ENCODE results near the gene ZMYND8. TPM values are rescaled to one million over a fixed set of nuclear protein-coding genes. Genes with fewer than 3 reads are reported as not detected.

The ZMYND8 gene
- total RNA-seq (2022) (53.1 and 77.3 TPM in 2 replicates), Bru-seq, nascent RNA (percentile 92 among the genes with signal in this experiment), BruChase-seq, experiment 1, labeled RNA remaining after a 6-hour chase (percentile 80 among the genes with signal in this experiment), BruChase-seq, experiment 2, labeled RNA remaining after a 2-hour chase (percentile 82 among the genes with signal in this experiment)
- long read RNA-seq, partial matches to known transcripts, result 18 of 45 reads
- long read RNA-seq, other reads (novel, unspliced or antisense), result 22 of 45 reads

GRCh38 chr20:47356526-47357295, at the start of gene ZMYND8:
TSS of gene ZMYND8 (minus strand) at chr20:47356699. CDS start at chr20:47356670, 29 bp downstream.
- H3K27me3 Mint-ChIP-seq (ENCODE audit: unreplicated experiment), result no peaks in the 10 kb centered on the region

GRCh38 chr20:47405775-47406325, 49.4 kb upstream of the ZMYND8 start:
- Mint-ChIP-seq H3K4me1 (ENCODE audit: low read depth, unreplicated experiment) (no peaks in the 10 kb centered on the region), H3K27ac (ENCODE audit: unreplicated experiment) (no peak overlapping the region), H3K36me3 (ENCODE audit: insufficient read depth, unreplicated experiment) (no peaks in the 10 kb centered on the region), H3K4me3 (ENCODE audit: low read depth, unreplicated experiment) (no peak overlapping the region), H3K27me3 (ENCODE audit: unreplicated experiment) (no peaks in the 10 kb centered on the region), H3K9me3 (ENCODE audit: low read depth, unreplicated experiment) (no peaks in the 10 kb centered on the region)
- no peak for DNase-seq
- CTCF ChIA-PET, result interaction anchor here (0.8 to 1.2 kb wide), 3 partner anchors 12 to 14 kb away, joined by 3 to 9 read pairs (median 5); no protein-coding TSS in a partner anchor
- intact Hi-C loops (cut with micrococcal nuclease; ENCODE audit: unreplicated experiment), result no loop called here
- TF ChIP-seq CTCF (IDR thresholded peaks at IDR 0.05; ENCODE audit: unreplicated experiment), result no peak
- no TSS peak for BruUV-seq (replicated peaks)

More at GRCh38 chr20:47356526-47357295, at the start of gene ZMYND8:
- Mint-ChIP-seq H3K27ac (ENCODE audit: unreplicated experiment) (no peak within 1 kb of the TSS), H3K36me3 (ENCODE audit: insufficient read depth, unreplicated experiment) (peaks cover 79% of the 10 kb centered on the region), H3K9me3 (ENCODE audit: low read depth, unreplicated experiment) (no peaks in the 10 kb centered on the region), H3K4me1 (ENCODE audit: low read depth, unreplicated experiment) (no peaks in the 10 kb centered on the region), H3K4me3 (ENCODE audit: low read depth, unreplicated experiment) (no peak within 1 kb of the TSS)
- DNase-seq, result peak; percentile 96
- intact Hi-C loops (cut with micrococcal nuclease; ENCODE audit: unreplicated experiment), result loop anchor here (2.0 kb wide), 1 partner anchor 22 kb away; no protein-coding TSS in a partner anchor
- TF ChIP-seq CTCF (IDR thresholded peaks at IDR 0.05; ENCODE audit: unreplicated experiment), result no peak
- BruUV-seq (replicated peaks), result no TSS peak
- CTCF ChIA-PET, result interaction anchor here (0.5 to 11.2 kb wide), 21 partner anchors 10 to 151 kb away, joined by 3 to 136 read pairs (median 5); partner anchors contain the start of gene NCOA3

GRCh38 chr20:47400685-47401084, 44.2 kb upstream of the ZMYND8 start:
- no peak for TF ChIP-seq CTCF (IDR thresholded peaks at IDR 0.05; ENCODE audit: unreplicated experiment)
- no peak overlapping the region for H3K4me3 Mint-ChIP-seq (ENCODE audit: low read depth, unreplicated experiment)
- no peak overlapping the region for H3K27ac Mint-ChIP-seq (ENCODE audit: unreplicated experiment)
- H3K4me1 Mint-ChIP-seq (ENCODE audit: low read depth, unreplicated experiment), result no peaks in the 10 kb centered on the region
- intact Hi-C loops (cut with micrococcal nuclease; ENCODE audit: unreplicated experiment), result no loop called here
- DNase-seq, result no peak
- BruUV-seq (replicated peaks), result no TSS peak
- H3K9me3 Mint-ChIP-seq (ENCODE audit: low read depth, unreplicated experiment), result no peaks in the 10 kb centered on the region
- H3K27me3 Mint-ChIP-seq (ENCODE audit: unreplicated experiment), result no peaks in the 10 kb centered on the region
- CTCF ChIA-PET, result interaction anchor here (0.6 kb wide), 1 partner anchor 377 kb away, joined by 4 read pairs; no protein-coding TSS in a partner anchor
- no peaks in the 10 kb centered on the region for H3K36me3 Mint-ChIP-seq (ENCODE audit: insufficient read depth, unreplicated experiment)

GRCh38 chr20:47397652-47398301, 41.3 kb upstream of the ZMYND8 start:
- intact Hi-C loops (cut with micrococcal nuclease; ENCODE audit: unreplicated experiment), result no loop called here
- H3K27ac Mint-ChIP-seq (ENCODE audit: unreplicated experiment), result no peak overlapping the region
- CTCF ChIA-PET, result interaction anchor here (0.7 kb wide), 3 partner anchors 58 to 193 kb away, joined by 3 read pairs; no protein-coding TSS in a partner anchor
- DNase-seq, result no peak
- H3K4me3 Mint-ChIP-seq (ENCODE audit: low read depth, unreplicated experiment), result no peak overlapping the region
- H3K4me1 Mint-ChIP-seq (ENCODE audit: low read depth, unreplicated experiment), result peaks cover 10% of the 10 kb centered on the region
- TF ChIP-seq CTCF (IDR thresholded peaks at IDR 0.05; ENCODE audit: unreplicated experiment), result no peak
- H3K9me3 Mint-ChIP-seq (ENCODE audit: low read depth, unreplicated experiment), result no peaks in the 10 kb centered on the region
- no TSS peak for BruUV-seq (replicated peaks)
- H3K27me3 Mint-ChIP-seq (ENCODE audit: unreplicated experiment), result no peaks in the 10 kb centered on the region
- H3K36me3 Mint-ChIP-seq (ENCODE audit: insufficient read depth, unreplicated experiment), result peaks cover 1% of the 10 kb centered on the region
